SU-DHL-6 (cell line): ENCODE results near the gene EXOC2.

ENCODE experiments used
- CTCF ChIP-seq: fragments of 200-600 bp; sonication (generic); IDR thresholded peaks from one replicate; pipeline ENCODE4 v1.5.1; 2017; ENCODE audit warnings: antibody characterized with exemption, mild to moderate bottlenecking, low read length, moderate library complexity; ENCODE audit not compliant: insufficient read depth, poor library complexity, severe bottlenecking
- EZH2phosphoT487 ChIP-seq: fragments of 200-600 bp; sonication (generic), shearing (Covaris generic); conservative IDR thresholded peaks from 2 replicates; pipeline ENCODE4 v1.6.1; 2018; ENCODE audit warnings: mild to moderate bottlenecking, antibody characterized with exemption, low read length, moderate library complexity, mixed read lengths

GRCh38 chr6:736657-737446 lies 43.9 kb upstream of the EXOC2 start:
- TF ChIP-seq CTCF (no peak), EZH2phosphoT487 (no peak)
